Astrocyte of the cerebellum (primary cell): ENCODE measurements around the gene CLEC5A.
"Not testable (repeated sequence)": the region's sequence is repeated elsewhere in the genome, so short reads cannot be mapped to it uniquely, and the experiment has no call there.

Experiments used
- DNase-seq: peaks from one replicate; pipeline ENCODE4 v3.0.0-alpha.2; 2011; ENCODE audit warnings: low read depth
- H3K4me3 ChIP-seq: 2 replicates; pipeline ENCODE4 v1.5.1; 2011; ENCODE audit warnings: mild to moderate bottlenecking, low read depth, low read length, moderate library complexity
- CTCF ChIP-seq: IDR thresholded peaks from 2 replicates; pipeline ENCODE4 v1.5.1; 2012; ENCODE audit warnings: low read length, low read depth, moderate library complexity, mild to moderate bottlenecking; ENCODE audit errors: missing control alignments
- in situ Hi-C: cut with HindIII; loops from 2 replicates; pipeline ENCODE4 v1.10.0; 2017; ENCODE audit warnings: low sequenced_read_pairs

CLEC5A gene

GRCh38 chr7:141946796-141947195, at the start of gene CLEC5A:
Gene CLEC5A, minus strand, starts transcription at chr7:141946974. Its CDS starts 682 bp downstream, at chr7:141946292.
- TF ChIP-seq CTCF: no peak
- no peak within 1 kb of the TSS for H3K4me3 ChIP-seq
- DNase-seq: no peak
- in situ Hi-C loops: no loop called here

GRCh38 chr7:141993354-141993753, 46.6 kb upstream of the CLEC5A start:
- TF ChIP-seq CTCF: no peak

GRCh38 chr7:141992688-141993087, 45.9 kb upstream of the CLEC5A start:
- no peak overlapping the region for H3K4me3 ChIP-seq
- no peak for DNase-seq
- in situ Hi-C loops: no loop called here
- no peak for TF ChIP-seq CTCF

More at GRCh38 chr7:141993354-141993753, 46.6 kb upstream of the CLEC5A start:
- no peak overlapping the region for H3K4me3 ChIP-seq
- in situ Hi-C loops: no loop called here
- DNase-seq: no peak

GRCh38 chr7:141992156-141992555, 45.4 kb upstream of the CLEC5A start:
- DNase-seq: no peak
- no peak overlapping the region for H3K4me3 ChIP-seq
- no peak for TF ChIP-seq CTCF
- in situ Hi-C loops: no loop called here

- in situ Hi-C loops: no loop called here
- H3K4me3 ChIP-seq: no peak overlapping the region
- no peak for DNase-seq
- no peak for TF ChIP-seq CTCF
Observed at GRCh38 chr7:141991140-141991539, 44.4 kb upstream of the CLEC5A start.

GRCh38 chr7:141990011-141990725, 43.4 kb upstream of the CLEC5A start:
- in situ Hi-C loops: no loop called here
- no peak for DNase-seq
- no peak overlapping the region for H3K4me3 ChIP-seq
- no peak for TF ChIP-seq CTCF

- in situ Hi-C loops, H3K4me3 ChIP-seq, DNase-seq: not testable (repeated sequence)
Observed at GRCh38 chr7:141987803-141988202, 41.0 kb upstream of the CLEC5A start.
